GM18507 (cell line): ENCODE measurements around the gene MRPL24.
"Not testable (repeated sequence)": the region's sequence is repeated elsewhere in the genome, so short reads cannot be mapped to it uniquely, and the experiment has no call there.

Source experiments
- DNase-seq: peaks from one replicate; pipeline ENCODE4 v3.0.0; 2011; ENCODE audit warnings: low read depth; ENCODE audit not compliant: insufficient read length; ENCODE audit errors: extremely low spot score
- FAIRE-seq: peaks from 2 replicates; lab custom pipeline; 2011; peaks lifted over from hg19 to GRCh38; lab: Jason Lieb, UNC

Gene MRPL24

GRCh38 chr1:156765136-156765535 is 24.2 kb upstream of the MRPL24 start:
- DNase-seq, FAIRE-seq: not testable (repeated sequence)

GRCh38 chr1:156760796-156761104 is 19.9 kb upstream of the MRPL24 start:
- DNase-seq (no peak), FAIRE-seq (no peak)

DNA sequence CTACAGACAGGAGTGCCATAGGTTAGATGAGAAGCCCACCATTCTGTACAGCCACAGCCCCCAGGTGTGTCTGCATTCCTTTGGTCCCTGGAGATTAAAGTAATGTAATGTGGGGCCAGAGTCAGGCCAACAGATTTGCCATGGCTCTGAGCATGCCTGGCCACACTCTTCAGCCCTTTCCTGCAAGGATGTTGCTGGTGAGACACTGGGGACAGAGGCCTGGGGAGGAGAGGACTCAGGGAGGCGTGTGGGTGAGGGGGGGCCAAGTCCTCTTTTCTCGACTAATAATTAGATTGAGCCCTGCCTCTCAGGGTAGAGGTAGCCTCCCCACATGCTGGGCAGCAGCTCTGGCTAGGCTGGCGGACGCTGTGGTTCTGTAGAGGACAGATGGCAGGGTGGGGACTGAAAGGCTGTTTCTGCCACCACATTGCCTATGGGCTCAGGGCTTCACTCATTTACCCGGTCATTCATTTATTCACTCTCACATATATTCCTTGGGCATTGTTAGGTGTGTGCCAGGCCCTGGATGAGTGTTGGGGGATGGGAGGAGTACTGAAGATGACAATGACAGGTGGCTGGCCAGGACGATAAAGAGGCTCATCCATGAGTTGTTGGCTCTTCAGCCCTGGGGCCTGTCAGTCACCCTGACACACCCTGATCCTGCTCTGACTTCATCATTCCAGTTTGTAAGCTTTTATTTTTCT is 19.4 kb upstream of the MRPL24 start:
- no peak for FAIRE-seq
- no peak for DNase-seq

- not testable (repeated sequence) for DNase-seq, FAIRE-seq
Observed at GRCh38 chr1:156757572-156758253, 16.8 kb upstream of the MRPL24 start.

DNA sequence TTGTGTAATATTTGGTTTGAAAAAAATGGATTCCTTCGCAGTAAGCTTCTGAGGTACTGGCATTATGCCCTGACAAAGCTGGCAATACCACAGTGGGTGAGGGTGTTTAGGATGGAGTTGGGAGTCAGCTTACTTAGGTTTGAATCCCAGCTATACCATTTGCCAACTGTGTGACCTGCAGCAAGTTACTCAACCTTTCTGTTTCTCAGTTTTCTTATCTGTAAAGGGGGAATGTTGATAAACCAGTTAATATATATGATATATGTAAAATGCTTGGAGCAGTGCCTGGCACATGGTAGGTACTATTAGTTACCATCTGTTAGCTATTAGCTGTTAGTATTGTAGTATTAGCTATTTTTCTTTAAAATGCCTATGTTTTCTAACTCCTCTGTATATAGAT is 15.5 kb upstream of the MRPL24 start:
- FAIRE-seq: no peak

DNA sequence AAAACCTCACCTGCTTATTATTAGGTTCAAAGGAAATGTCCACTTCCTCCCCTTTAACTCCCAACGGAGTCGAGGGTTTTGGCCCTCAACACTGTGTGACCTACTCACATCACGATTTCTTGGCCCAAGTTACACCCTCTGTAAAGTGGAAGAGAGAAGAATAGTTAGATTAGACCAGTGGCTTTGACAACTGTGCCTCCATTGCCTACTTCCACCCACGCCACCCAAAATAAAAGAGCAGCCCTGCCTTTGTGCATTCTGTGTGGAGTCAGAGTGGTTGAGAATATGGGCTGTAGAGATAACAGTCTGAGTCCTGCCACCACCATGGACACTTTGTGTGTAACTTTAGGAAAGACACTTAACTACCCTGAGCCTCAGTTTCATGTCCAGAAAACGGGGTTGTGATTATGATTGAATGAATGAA is 14.7 kb upstream of the MRPL24 start:
- DNase-seq (no peak), FAIRE-seq (no peak)

More for the DNA sequence above, 15.5 kb upstream of the MRPL24 start:
- no peak for DNase-seq

- no peak for DNase-seq
- no peak for FAIRE-seq
Observed at GRCh38 chr1:156754219-156754618, 13.3 kb upstream of the MRPL24 start.

- DNase-seq (no peak), FAIRE-seq (no peak)
Observed at GRCh38 chr1:156752843-156753482, 12.1 kb upstream of the MRPL24 start.

DNA sequence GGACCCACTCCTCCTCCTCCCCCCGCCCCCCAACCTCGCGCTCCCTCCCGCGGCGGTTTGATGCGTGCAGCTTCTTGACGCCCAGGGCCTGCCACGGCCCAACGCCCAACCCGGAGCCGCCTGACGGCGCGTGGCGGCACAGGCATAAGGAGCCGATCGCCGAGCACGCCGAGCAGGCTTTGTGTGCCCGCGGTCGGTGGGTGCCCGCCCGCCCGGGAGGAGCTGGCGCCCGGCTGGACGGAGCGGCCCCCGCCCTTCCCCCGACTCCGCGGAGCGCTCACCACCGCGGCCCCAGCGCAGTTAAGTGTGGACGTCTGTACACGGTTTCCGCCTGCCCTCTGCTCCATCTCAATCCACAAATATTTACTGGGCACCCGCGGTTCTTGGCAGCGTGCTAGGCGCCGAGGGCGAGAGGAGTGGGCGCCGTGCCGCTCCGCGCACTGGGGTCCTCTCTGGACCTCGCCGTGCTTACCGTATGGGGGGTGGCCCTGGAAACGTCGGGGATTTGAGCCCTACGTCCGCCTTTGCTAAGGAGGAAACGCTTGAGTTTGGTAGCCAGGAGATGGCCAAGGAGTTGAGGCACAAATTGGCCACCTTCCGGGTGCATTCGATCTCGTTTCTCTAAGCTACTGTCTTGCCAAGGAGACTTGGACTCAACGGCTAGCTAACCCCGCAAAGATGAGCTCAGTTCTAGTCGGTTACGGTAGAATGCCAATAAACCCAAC is 11.0 kb upstream of the MRPL24 start:
- DNase-seq: peak; percentile 77
- peak; percentile 67 for FAIRE-seq

GRCh38 chr1:156751451-156751756 is 10.5 kb upstream of the MRPL24 start, which contains the start of gene HDGF:
Gene HDGF (minus strand): TSS chr1:156751675. CDS start chr1:156751429, 246 bp downstream.
- no peak for FAIRE-seq
- no peak for DNase-seq

GRCh38 chr1:156750711-156751450 is 10.0 kb upstream of the MRPL24 start:
- FAIRE-seq: no peak

DNA sequence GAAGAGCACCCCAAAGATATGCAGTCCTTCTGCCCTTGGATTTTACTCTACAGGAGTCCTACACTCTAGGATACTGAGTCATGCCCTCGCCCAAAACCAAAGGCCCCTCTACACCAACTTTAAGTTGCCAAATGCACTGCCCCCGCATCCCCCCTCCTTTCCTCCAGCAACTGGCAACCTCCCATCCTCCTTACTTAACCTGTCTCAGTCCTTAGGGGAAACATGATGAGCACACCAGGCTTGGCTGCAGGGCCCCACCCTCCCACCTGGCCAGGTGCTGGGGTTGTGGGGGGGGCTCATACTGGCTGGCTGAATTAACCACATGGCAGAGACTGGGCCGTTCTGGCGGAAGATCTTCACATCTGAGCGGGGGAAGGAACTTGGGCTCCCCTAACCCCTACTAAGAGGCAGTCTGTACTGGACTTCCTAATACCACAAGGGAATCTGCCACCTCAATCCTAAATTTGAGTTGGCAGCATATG is 9.3 kb upstream of the MRPL24 start:
- DNase-seq: no peak
- no peak for FAIRE-seq

More at GRCh38 chr1:156750711-156751450, 10.0 kb upstream of the MRPL24 start:
- DNase-seq: no peak

DNA sequence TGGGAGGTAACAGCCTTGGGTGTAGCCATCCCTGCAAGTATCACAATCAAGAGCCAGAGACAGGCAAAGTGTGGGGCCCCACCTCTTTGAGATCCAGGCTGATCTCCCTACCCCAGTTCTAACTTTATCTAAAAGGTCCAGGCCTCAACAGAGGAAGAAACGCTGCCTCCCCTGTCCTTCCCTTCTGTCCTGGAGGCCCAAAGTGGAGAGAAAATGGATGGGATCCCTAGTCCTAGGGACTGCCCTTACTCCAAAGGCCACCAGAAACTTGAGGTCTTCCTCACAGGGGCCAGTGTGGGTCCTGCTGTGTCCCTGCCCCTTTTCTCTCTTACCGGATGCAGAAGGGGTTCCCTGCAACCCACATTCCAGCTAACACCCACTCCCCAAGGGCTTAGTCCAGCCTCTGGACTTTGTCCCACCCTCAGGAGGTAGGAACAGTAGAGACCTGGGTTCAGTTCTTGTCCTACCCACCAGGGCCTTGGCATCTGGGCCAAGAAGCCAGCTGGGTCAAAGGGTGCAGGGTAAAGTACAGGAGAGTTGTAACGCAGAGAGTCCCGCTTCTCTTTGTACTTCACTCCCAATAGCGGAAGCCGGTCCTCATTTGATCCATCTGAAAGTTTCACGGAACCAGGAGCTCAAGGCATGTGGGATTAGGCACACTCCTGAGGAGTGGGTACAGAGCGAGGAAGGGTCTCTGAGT is 8.7 kb upstream of the MRPL24 start:
- no peak for DNase-seq
- no peak for FAIRE-seq

DNA sequence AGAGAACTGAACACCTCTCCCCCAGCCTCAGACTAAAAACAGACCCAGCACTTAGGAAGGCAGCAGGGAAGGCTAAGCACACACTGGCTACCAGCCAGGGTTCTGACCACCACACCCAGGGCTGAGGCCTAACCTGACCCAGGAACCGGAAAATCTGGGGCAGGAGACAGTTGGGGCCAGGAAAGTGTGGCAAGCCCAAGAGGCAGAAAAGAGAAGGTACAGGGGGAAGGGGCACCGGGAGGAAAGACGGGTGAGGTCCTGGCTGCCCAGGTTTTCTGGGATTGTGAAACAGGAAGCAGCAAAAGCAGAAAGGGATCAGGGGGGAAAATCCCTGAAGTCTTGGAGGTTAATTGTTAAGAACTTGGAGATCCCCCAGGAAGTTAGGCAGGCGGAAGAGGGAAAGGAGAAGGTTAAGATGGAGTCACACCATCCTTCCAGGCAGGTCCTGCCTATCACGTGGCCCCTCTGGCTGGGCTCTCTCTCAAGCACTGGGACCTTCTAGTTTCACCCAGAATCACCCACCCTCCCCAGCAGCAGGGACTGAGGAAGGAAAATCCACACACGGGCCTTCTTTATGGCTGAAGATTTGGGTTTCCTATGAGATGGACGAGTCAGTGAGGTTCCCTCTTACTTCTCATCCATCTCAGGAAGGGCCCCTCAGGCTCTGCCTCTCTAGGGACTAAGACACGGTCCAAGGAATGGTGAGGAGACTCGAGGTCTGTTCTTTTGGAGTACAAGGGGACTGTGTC is 8.0 kb upstream of the MRPL24 start:
- DNase-seq (no peak), FAIRE-seq (peak; percentile 31)

DNA sequence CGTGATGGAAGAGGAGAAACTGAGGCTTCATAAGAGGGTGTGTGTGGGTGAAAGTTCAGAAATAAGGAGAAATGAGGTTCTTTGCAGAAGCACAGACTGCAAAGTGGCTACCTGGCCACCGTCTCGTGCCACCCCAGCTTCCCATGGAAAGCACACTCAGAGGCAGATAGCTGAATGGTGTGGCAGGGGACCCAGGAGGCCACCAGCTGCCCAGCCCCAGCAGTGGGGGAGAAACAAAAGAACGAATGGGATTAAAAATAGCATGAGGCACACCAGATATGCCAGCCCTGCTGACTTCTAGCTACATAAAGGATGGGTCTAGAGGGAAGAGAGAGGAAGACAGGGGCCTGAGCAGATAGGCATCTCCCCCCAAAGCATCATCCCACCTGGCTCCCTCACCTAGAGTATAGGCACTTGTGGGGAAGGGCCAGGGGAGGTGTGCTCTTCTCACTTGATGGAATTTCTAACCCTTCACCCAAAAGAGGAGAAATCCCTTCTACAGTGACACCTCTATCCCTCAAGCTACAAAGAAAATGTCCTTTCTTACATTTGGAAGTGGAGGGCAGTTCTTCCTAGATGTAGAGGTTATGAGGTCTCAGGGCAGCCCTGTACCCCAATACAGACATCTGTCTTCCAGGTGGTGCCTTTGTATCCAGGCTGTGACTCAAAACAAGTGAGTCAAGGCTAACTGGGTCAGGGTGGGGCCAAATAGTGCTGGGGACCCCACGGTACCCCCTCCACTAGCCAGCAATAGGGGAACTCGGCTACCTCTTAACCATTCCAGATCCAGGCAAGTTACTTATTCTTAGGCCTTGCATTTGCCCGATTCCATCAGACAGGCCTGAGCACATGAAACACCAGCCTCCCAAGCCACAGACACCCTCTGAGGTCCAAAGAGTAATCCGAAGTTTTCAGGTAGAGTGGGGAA is 7.1 kb upstream of the MRPL24 start:
- no peak for DNase-seq
- no peak for FAIRE-seq

DNA sequence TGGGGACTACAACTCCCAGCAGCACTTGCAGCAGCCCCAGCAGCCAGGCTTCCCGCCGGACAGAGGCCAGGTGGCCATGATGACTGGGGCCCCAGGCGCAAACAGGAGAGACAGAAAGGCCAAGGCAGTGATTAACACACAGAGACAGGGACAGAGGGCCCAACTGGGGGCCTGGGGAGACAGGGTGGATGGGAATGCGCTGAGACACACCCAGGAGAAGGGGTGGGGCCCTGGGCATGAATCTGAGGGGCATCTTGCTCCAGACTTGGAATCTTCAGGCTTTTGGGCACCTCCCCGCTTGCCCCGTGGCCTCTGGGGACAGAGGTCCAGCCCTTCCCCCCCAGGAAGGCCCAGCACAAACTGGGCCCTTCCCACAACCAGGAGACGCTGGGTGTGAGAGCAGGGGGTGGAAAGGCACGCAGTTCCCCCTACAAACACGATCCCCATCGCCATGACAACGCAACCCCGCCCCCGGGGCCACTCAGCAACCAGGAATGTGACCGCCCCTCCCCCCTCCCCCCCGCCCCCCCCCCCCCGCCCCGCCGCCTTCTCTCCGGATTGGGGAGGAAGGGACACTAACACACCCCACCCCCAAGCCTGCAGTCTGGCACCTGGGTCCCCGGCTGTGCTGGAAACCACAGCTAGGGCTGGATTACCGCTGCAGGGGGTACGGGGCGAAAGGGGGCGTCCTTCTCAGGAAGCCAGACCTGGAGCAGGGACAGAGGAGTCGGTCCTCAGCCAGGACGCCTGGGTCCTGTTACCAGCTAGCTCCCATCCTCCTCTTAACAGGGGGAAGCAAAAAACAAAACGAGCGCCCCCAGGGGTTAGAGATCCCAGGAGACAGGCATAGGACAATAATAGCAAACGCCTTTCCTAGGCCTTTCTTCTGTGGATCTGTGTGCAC is 6.1 kb upstream of the MRPL24 start:
- DNase-seq: no peak
- FAIRE-seq: no peak
